Fibroblast of gingiva (primary cell): Measurements from ENCODE around the gene DPH7.
"Not testable (repeated sequence)": the region's sequence is repeated elsewhere in the genome, so short reads cannot be mapped to it uniquely, and the experiment has no call there.

Source experiments
- DNase-seq: peaks from one replicate; pipeline ENCODE4 v3.0.0-alpha.2; 2011; ENCODE audit warnings: low read depth

The DPH7 gene

DNA sequence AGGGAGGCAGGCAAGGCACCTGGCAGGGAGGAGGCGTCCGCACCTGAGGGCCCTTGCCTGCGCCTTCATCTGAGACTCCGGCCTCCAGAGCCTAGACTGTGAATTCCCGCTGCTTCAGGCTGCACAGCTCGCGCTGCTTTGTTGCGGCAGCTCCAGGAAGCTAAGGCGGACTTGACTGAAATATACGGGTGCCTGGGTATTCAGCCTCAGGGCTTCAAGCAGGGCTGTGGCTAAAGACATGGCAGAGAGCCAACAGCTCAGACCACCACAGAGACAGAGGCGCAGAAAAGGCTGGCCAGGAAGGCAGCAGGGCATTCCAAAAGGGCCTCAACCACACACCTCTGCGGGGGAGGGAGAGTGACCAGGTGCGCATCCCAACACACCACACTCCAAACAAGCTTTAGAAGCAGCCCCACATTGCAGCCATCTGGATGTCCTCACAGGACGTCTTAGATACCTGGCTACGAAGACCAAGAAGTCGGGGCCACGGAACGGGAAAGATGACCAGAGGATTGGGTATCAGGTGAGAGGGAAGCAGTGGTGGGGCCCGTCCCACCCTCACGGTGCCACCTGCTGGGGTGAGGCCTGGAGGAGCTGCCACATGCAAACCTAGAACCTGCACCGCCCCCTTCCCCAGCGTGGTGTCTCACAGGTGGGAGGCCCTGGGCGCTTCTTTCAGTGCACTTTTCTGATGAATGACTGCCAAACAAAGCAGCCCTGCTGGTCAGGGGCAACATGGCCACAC lies 1.7 kb upstream of the DPH7 start:
- DNase-seq = no peak

DNA sequence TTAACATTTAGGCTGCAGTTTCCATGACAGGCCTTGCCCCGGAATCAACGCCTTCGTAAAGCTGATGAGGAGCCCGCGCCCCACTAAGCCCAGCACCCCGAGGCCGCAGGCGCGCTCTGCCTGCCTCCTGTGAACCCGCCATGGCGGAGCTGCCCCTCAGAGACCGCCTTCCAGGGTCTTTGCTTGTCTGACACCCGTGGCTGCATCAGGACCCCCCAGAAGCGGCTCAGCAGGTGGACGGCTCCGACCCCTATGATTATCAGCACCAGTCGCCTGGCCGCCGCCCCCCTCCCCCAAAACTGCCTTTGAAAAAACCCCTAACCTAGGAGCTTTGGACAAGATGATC lies 507 bp upstream of the DPH7 start:
- no peak for DNase-seq

DNA sequence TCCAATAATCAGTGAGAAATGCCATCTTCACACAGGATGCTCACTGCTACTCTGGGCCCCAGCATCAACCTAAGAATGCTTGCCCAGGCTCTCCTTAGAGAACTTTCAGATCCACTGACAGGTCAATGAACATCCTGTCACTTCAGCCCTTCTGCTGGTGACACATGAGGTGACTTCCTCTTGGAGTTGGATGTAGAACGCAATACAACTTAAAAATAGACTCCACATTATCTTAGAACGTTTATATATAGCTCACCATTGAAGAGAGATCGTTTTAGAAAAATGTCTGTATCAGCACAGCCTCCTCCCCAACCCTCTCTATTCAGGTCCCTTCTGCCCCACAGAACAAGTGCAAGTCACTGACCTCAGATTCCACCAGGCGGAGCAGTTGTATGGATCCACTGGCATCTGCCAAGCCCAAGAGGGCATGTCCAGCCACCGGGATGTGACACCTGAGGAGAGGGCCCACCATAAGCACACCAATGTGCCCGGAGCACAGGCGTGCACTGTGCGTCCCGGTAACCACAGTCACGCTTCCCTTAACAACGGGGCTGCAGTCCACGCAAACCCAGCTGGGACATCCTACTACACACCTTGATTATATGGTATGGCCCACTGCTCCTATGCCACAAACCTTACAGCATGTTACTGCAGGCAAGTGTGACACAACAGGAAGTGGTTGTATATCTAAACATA lies 2.9 kb downstream of the DPH7 start:
- no peak for DNase-seq

DNA sequence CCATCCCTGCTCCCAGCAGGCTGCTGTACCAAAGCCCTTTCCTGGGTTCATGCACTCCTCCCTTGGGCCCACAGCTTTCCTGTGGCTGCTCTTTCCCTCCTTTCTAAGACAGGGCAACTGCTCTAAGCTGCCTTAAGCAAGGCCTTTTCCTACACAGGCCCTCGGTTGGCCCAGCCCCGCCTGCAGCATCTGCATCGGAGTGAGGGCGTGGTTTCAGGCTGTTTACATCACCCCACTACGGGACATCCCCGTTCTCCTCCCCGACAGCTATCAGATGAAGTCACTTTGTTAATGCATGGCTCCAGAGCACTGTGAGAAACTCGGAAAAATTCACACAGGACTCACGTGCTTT lies 3.4 kb downstream of the DPH7 start:
- DNase-seq = no peak

DNA sequence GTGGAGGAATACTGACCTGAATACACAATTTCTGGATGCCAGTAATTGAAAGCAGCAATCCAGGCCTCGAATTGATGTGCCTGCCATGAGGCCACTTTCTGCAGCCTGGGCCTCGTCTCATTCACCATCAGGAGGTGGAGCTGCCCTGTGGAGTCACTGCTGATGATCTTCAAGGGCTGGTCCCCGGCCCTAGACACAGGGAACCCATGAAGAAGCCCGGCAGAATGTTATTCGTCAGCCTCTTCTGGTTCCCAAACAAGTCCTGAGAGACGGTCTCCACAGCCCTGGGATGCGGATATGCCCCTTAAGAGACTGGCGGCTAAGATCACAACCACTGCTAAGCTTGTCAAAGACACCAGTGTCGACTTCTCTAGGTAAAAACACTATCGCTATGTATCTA lies 4.5 kb downstream of the DPH7 start:
- DNase-seq = no peak

DNA sequence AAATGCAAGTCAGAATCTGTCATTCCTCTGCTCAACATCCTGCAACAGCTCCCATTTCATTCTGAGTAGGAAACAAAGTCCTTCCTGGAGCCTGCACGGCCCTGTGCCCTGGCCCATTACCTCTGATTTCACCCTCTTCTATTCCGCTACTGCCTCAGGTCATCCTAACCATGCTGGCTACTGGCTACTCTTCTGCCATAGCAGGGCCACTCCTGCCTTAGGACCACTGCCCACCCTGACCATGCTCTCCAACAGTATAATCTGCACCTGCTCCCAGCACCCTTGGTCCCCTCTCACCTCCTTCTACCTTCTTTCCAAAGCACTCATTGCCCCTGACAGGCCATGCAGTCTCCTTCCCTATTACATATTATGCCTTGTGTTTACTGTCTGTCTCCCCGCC lies 8.2 kb downstream of the DPH7 start:
- DNase-seq = no peak

DNA sequence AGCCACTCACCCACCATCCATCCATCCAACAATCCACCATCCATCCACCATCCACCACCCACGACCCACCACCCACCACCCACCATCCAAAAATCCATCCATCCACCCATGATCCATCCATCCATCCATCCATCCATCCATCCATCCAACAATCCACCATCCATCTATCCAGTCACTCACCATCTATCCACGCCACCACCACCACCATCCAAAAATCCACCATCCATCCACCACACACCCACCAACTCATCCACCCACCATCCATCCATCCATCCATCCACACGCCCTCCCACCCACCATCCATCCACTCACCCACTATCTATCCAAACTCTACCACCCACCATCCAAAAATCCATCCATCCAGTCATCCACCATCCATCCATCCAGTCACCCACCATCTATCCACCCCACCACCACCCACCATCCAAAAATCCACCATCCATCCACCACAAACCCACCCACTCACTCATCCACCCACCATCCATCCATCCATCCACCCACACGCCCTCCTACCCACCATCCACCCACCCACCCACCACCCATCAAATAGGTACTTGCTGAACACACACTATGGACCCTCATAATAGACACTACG lies 9.0 kb downstream of the DPH7 start:
- DNase-seq = no peak

DNA sequence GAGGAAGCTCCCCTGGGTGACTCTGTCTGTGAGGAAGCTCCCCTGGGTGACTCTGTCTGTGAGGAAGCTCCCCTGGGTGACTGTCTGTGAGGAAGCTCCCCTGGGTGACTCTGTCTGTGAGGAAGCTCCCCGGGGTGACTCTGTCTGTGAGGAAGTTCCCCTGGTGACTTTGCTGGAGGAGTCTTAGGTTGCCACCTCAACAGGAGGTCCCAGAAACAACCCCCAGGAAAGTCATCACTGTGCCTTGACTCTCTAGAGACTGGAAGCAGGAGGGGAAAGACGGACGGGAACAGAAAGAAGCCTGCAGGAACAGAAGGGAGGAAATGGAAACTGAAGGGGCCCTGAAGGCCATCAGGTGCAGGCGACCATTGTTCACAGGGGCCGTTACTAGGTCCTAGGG lies 10.3 kb downstream of the DPH7 start:
- DNase-seq = not testable (repeated sequence)

DNA sequence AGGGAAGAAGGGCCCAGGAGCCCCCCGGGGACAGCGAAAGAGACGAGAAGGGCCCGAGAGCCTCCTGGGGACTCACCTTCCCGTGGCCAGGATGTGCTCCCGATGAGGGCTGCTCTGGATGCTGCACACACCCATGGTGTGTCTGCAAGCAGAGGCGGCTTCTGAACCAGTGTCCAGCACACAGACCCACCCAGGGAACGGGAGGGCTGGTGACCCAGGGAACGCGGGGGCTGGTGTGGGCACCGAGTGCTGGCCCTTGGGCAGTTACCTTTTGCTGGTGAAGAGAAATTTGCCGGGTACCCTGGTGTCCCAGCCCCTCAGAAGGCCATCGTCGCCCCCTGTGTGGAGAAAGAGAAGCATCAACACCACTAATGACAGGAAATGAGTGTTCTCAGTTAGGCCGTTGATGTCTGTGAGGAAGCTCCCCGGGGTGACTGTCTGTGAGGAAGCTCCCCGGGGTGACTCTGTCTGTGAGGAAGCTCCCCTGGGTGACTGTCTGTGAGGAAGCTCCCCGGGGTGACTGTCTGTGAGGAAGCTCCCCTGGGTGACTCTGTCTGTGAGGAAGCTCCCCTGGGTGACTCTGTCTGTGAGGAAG lies 13.8 kb downstream of the DPH7 start:
- no peak for DNase-seq

DNA sequence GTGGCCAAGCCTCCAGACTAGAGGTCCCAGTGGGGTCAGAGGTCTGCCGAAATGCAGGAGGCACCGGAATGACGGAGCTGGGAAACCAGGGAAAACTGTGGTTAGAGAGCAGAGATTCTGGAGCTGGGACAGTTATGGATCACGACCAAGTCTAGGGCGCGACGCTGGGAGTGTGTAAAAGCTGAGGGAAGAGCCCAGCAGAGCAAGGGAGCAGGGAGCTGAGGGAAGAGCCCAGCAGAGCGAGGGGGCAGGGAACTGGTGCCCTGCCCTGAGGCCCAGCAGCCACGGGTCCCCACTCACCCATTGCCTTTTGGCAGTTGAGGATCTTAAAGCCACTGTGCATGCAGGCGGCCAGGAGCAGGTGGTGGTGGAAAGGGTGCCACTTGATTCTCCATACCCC lies 14.6 kb downstream of the DPH7 start:
- DNase-seq = no peak

DNA sequence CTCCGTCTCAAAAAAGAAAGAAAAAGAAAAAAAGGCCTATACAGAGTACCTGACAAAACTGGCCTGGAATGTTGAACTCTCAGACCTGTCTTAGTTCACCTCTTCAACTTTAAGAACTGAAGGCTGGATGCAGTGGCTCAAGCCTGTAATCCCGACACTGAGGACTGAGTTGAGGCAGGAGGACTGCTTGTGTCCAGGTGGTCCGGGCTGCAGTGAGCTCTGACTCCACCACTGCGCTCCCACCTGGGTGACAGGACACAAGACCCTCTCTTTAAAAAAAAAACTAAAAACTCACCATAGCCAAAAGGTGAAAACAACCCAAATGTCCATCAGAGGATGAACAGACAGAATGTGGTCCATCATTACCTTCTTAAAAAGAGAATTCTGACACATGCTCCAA lies 20.6 kb downstream of the DPH7 start:
- no peak for DNase-seq

DNA sequence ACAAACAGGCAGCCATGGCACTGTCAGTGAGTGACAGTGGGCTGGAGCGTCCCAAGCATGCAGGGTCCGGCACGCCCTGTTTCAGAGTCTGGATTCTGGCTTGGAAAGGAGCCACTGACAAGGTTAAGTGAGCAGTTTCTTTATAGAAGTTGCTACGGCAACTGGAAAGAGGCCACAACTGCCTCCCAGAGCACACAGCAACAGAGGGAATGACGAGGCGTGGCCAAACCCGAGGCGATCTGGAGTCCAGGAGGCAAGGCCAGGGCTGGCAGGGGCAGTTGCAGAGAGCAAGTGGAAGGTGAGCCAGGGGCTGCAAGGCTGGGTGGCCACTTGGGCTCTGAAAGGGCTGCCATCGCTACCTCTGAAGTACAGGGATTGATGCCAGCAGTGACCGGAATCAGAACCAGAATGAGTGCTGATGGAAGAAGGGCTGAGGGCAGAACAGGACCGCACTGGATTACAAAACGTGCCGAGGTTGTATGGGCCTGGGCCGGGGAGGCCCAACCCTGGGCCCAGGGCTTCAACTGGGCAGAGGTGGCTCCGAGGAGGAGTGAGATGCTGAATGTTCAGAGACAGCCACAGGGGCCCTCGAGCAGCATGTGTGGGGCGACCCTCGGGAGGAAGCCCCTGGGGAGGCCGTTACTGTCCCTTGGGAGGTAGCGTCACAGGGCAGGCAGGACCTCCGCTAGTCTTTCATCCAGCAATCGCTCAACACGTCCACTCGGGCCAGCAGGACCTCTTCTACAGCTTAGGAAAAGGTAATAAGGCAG lies 22.5 kb downstream of the DPH7 start:
- no peak for DNase-seq

DNA sequence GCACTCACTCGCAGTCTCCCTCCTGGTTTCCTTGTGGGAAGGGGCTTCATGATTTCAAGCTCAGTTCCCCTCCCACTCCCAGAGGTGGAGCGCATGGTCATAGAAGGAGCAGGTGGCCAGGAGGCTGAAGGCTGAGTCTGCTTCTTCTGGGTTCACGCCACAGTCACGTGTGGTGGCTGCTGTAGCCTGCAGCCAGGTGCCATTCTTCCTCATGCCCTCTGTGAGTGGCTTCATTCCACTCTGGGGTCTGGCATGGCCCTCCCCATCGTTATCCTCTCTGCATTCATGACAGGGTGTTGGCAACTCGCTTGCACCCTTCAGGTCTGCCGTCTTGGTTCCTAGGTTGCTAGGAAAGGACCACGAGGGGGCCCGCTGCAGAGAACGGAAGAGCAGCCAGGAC lies 23.5 kb downstream of the DPH7 start:
- DNase-seq = no peak

DNA sequence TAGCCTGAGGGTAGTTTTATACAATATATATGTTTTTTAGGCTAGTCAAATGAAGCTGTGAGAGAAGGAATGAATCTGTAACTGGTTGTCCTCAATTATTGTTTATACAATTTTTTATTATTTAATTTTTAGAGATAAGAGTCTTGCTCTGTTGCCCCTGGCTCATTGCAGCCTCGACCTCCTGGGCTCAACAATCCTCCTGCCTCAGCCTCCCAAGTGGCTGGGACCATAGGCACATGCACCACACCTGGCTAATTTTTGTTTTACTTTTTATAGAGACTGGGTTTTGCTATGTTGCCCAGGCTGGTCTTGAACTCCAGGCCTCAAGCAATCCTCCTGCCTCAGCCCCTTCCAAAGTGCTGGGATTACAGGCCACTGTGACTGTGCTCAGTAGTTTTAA lies 24.4 kb downstream of the DPH7 start:
- DNase-seq = no peak

DNA sequence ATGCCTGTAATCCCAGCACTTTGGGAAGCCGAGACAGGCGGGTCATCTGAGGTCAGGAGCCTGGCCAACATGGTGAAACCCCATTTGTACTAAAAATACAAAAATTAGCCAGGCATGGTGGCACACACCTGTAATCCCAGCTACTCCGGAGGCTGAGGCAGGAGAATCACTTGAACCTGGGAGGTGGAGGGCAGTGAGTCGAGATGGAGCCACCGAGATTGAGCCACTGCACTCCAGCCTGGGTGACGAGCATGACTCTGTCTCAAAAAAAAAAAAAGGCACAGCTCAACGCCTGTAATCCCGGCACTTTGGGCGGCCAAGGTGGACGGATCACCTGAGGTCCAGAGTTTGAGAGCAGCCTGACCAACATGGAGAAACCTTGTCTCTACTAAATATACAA lies 25.1 kb downstream of the DPH7 start:
- not testable (repeated sequence) for DNase-seq

DNA sequence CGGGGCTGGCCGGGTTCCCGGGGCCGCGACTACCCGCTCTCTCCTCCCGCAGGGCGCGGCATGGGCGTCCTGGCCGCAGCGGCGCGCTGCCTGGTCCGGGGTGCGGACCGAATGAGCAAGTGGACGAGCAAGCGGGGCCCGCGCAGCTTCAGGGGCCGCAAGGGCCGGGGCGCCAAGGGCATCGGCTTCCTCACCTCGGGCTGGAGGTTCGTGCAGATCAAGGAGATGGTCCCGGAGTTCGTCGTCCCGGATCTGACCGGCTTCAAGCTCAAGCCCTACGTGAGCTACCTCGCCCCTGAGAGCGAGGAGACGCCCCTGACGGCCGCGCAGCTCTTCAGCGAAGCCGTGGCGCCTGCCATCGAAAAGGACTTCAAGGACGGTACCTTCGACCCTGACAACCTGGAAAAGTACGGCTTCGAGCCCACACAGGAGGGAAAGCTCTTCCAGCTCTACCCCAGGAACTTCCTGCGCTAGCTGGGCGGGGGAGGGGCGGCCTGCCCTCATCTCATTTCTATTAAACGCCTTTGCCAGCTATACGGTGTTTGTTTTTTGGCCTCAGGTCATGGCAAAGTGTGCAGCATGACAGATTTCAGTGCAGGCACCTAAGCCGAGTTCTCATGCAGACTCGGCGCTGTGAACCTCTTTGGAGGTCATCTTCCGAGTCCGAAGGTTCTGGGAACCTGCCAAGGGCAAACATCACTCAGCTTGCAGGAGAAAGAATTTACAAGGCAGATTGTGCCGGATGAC lies 26.5 kb downstream of the DPH7 start:
- DNase-seq = no peak

DNA sequence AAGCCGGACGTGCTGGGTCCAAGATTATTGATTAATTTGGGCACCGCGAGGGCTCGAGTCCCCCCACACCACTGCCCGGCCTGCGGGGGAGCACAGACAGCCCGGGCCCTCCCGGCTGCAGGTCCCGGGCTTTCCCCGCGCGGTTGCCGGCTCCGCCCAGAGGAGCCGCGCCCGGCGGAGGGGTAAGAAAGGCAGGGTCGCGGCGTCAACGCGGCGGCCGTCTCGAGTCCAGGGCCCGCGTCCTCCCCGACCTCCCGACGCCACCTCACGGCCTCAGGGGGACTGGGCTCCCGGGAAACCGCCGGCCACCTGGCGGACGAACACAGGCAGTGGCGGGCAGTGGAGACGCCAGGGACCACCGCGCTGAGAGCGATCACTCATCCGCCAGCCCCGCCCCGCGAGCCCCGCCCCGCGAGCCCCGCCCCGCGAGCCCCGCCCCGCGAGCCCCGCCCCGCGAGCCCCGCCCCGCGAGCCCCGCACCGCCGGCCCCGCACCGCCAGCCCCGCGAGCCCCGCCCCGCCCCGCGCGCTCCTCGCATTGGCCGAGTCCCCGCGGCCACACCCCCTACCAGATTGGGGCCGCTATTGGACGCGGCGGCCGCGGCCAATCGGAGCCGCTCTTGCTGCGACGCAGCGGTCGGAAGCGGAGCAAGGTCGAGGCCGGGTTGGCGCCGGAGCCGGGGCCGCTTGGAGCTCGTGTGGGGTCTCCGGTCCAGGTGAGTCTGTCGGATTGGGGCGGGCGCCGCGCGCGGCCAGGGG lies 27.3 kb downstream of the DPH7 start, which contains the start of gene MRPL41:
MRPL41 (plus strand) TSS at position 616 of the 758 bp plus-strand sequence. CDS start 203 bp downstream, outside the sequence.
- DNase-seq = peak; percentile 88

DNA sequence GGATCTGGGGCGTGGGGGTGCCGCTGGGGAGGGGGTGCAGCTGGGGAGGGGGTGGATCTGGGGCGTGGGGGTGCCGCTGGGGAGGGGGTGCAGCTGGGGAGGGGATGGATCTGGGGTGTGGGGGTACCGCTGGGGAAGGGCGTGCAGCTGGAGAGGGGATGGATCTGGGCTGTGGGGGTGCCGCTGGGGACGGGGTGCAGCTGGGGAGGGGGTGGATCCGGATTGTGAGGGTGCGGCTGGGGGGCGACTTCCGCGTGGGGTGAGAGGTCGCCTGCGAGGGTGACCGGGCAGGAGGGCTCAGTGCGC lies 27.8 kb downstream of the DPH7 start:
- DNase-seq = not testable (repeated sequence)

DNA sequence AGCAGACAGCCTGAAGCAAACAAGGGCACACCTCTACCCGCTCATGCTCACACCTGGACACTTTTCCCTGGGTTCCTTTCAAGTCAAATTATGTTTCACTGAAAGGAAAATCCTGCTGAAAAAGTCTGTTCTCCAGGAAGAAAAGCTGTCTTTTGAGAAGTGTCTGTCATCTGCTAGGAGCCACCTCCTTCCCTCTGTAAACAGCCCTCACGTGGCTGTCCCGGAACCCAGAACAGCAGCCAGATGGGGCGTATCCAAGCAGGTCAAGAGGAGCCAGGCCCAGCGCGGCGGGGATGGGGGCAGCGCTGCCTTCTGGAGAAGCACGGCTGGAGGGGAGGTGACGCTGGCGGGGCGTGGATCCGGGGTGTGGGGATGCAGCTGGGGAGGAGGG lies 28.5 kb downstream of the DPH7 start, which contains the start of gene PNPLA7:
PNPLA7 (minus strand) TSS at position 172 of the 391 bp plus-strand sequence. CDS start 205 bp downstream, outside the sequence.
- peak; percentile 68 for DNase-seq

DNA sequence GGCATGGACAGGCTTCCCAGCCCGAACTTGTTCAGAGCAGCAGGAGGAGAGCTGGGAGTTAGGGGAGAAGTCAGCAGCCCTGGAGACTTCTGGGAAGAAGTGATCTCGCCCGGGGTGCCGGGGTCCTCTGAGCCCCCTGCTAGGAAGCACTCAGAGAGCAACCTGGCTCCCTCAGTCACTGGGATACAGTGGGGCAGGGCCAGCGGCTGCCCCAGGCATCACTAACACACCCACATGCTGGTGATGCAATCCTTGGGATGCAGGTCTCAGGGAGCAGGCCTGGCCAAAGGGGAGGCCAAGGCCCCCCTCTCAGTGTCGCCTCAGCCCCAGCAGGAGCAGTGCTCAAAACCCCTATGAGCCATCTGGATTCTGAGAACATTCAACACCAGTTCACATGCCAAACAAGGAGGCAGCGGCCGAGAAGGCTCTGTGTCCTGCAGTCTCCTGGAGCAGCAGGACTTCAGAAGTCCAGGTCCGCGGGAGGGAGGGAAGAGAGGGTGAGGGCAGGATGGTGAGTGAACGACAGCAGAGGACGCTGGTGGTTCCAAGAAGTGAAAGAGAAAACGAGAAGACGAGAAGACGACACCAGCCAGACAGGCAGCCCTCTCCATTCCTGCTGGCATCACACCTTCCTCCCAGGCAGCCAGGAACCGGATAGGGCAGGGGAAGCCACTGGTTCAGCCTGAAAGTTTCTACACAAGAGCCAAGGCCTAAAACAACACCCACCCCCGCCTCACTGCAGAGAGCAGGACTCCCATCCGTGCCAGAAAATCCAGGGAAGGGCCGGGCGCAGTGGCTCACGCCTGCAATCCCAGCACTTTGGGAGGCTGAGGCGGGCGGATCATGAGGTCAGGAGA lies 30.8 kb downstream of the DPH7 start:
- no peak for DNase-seq
